Right atrium auricular region (tissue), 2 donors: Measurements from ENCODE around the gene ZCWPW1. TPM values are rescaled to one million over a fixed set of nuclear protein-coding genes. Genes with fewer than 3 reads are reported as not detected.

Experiments
- DNase-seq: peaks from one replicate; pipeline ENCODE4 v3.0.0-alpha.2; 2019; ENCODE audit warnings: low spot score
- H3K27ac ChIP-seq, 2 donors: fragments of 200-600 bp; sonication (generic); 1 replicate in 1 of 2; 2 replicates in 1 of 2; pipeline ENCODE4 v1.5.1; 2016 to 2019
- H3K27me3 ChIP-seq, 2 donors: fragments of 200-600 bp; sonication (generic); one replicate each; pipeline versions ENCODE4 v1.5.1 to v1.6.0; 2017 to 2019
- H3K36me3 ChIP-seq: fragments of 200-600 bp; sonication (generic); one replicate; pipeline ENCODE4 v1.5.1; 2016
- H3K4me1 ChIP-seq, 2 donors: fragments of 200-600 bp; sonication (generic); one replicate each; pipeline versions ENCODE4 v1.5.1 to v1.6.0; 2017 to 2019
- H3K4me3 ChIP-seq, 2 donors: fragments of 200-600 bp; sonication (generic); 1 replicate in 1 of 2; 2 replicates in 1 of 2; pipeline ENCODE4 v1.5.1; 2017 to 2019; ENCODE audit warnings: mild to moderate bottlenecking in 1 of 2, moderate library complexity in 1 of 2
- H3K9me3 ChIP-seq, 2 donors: fragments of 200-600 bp; sonication (generic); one replicate each; pipeline ENCODE4 v1.5.1; 2019
- total RNA-seq, 2 donors: library from RNA; depleted of rRNA; stranded (reverse); fragments of >200 nt; gene quantifications; one replicate each; pipeline ENCODE4 v1.1.0, GENCODE V29; 2016
- TF ChIP-seq, protein P1 (sequence below), 2 donors: fragments of 200-600 bp; sonication (generic); IDR thresholded peaks; one replicate each; pipeline ENCODE4 v1.5.1; 2019; ENCODE audit warnings: antibody characterized with exemption in 2 of 2

ZCWPW1 gene
- total RNA-seq, 2 donors from 2014 or later, result 2.1 to 8.5 TPM

DNA sequence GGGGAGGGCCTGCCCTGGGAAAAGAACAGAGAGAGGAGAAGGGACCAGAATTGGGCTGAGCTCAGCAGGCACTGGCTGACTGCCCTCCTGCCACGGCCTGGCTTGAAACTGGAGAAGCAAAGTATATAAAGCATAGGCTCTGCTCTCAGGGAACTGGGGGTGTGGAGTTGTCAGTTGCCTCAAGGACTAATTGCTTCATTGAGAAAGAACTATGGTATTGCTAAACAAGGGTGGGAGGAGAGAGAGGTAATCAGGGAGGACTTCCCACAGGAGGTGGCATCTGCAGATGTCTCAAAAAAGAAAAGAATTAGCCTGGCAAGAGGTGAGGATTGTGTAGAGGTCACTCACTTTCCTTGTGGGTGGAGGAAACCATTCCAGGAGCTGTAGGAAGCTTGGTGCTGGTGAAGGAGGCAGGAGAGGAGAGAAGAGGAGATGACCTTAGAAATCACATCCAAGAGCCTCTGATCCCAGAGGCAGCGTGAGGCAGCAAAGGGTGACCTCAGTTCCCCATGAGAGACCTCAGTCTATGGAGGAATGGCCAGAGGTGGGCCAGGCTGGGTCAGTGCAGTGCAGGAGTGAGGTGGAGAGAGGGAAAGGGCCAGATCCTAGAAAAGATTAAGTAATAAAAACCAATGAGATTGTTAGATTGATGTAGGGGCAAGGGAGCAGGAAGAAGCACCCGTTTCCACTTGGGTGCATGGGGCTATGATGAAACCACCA, 68.2 kb downstream of the ZCWPW1 start:
- Histone ChIP-seq H3K27me3 (no peaks in the 10 kb centered on the region), H3K4me3 (no peak overlapping the region), H3K36me3 (peaks cover 75% of the 10 kb centered on the region), H3K4me1 (no peaks in the 10 kb centered on the region), H3K27ac (no peak overlapping the region), H3K9me3 (no peaks in the 10 kb centered on the region)
- no peak for DNase-seq
- TF ChIP-seq, protein P1, sequence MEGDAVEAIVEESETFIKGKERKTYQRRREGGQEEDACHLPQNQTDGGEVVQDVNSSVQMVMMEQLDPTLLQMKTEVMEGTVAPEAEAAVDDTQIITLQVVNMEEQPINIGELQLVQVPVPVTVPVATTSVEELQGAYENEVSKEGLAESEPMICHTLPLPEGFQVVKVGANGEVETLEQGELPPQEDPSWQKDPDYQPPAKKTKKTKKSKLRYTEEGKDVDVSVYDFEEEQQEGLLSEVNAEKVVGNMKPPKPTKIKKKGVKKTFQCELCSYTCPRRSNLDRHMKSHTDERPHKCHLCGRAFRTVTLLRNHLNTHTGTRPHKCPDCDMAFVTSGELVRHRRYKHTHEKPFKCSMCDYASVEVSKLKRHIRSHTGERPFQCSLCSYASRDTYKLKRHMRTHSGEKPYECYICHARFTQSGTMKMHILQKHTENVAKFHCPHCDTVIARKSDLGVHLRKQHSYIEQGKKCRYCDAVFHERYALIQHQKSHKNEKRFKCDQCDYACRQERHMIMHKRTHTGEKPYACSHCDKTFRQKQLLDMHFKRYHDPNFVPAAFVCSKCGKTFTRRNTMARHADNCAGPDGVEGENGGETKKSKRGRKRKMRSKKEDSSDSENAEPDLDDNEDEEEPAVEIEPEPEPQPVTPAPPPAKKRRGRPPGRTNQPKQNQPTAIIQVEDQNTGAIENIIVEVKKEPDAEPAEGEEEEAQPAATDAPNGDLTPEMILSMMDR (IDR thresholded peaks at IDR 0.05), result no peak

DNA sequence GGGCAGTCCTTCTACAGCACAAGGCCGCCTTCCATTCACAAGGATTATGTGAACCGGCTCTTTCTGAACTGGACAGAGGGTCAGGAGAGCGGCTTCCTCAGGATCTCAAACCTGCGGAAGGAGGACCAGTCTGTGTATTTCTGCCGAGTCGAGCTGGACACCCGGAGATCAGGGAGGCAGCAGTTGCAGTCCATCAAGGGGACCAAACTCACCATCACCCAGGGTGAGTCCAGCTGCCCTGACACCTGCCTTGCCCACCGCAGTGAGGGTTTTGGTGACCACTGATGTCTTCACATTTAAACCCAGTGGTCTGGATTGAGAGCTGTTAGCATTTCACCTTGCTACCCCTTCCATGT, 69.7 kb downstream of the ZCWPW1 start:
- H3K27me3 ChIP-seq, result no peaks in the 10 kb centered on the region
- H3K4me1 ChIP-seq, result no peaks in the 10 kb centered on the region
- H3K36me3 ChIP-seq, result peaks cover 90% of the 10 kb centered on the region
- H3K4me3 ChIP-seq, result no peak overlapping the region
- no peak for DNase-seq
- no peaks in the 10 kb centered on the region for H3K9me3 ChIP-seq
- TF ChIP-seq, protein P1 (IDR thresholded peaks at IDR 0.05), result no peak
- no peak overlapping the region for H3K27ac ChIP-seq

- Histone ChIP-seq H3K9me3 (no peaks in the 10 kb centered on the region), H3K4me1 (no peaks in the 10 kb centered on the region), H3K4me3 (no peak within 1 kb of the TSS), H3K27me3 (no peaks in the 10 kb centered on the region), H3K27ac (no peak within 1 kb of the TSS), H3K36me3 (peaks cover 96% of the 10 kb centered on the region)
- DNase-seq, result no peak
- TF ChIP-seq, protein P1 (IDR thresholded peaks at IDR 0.05), result no peak
Measured at GRCh38 chr7:100358027-100358856, 70.3 kb downstream of the ZCWPW1 start, which contains the start of gene PILRB. TSS of gene PILRB (plus strand) at chr7:100358117. CDS start at chr7:100358303, 186 bp downstream.

- no peaks in the 10 kb centered on the region for H3K9me3 ChIP-seq
- peaks cover 99% of the 10 kb centered on the region for H3K36me3 ChIP-seq
- DNase-seq, result no peak
- TF ChIP-seq, protein P1 (IDR thresholded peaks at IDR 0.05), result no peak
- H3K4me1 ChIP-seq, result no peaks in the 10 kb centered on the region
- no peak overlapping the region for H3K27ac ChIP-seq
- no peaks in the 10 kb centered on the region for H3K27me3 ChIP-seq
- H3K4me3 ChIP-seq, result no peak overlapping the region
Measured at GRCh38 chr7:100357131-100357561, 71.4 kb downstream of the ZCWPW1 start.

GRCh38 chr7:100356416-100357068, 72.0 kb downstream of the ZCWPW1 start:
- DNase-seq, result no peak

More at GRCh38 chr7:100356416-100357068, 72.0 kb downstream of the ZCWPW1 start:
- Histone ChIP-seq H3K4me1 (no peaks in the 10 kb centered on the region), H3K4me3 (no peak overlapping the region), H3K9me3 (no peaks in the 10 kb centered on the region), H3K27me3 (no peaks in the 10 kb centered on the region), H3K27ac (no peak overlapping the region), H3K36me3 (peaks cover 95% of the 10 kb centered on the region)
- TF ChIP-seq, protein P1 (IDR thresholded peaks at IDR 0.05), result no peak
